HEK293 (cell line): ENCODE results near the gene GPR148.

ENCODE experiments used
- GLI2 ChIP-seq: fragments of 450-650 bp; formaldehyde crosslinking; IDR thresholded peaks from 2 replicates; pipeline ENCODE4; 2017; ENCODE audit warnings: missing biosample characterization, missing genetic modification characterization, low read depth, borderline replicate concordance
- KLF7 ChIP-seq: fragments of 450-650 bp; formaldehyde crosslinking; IDR thresholded peaks from 2 replicates; pipeline ENCODE4 v1.5.1; 2016; ENCODE audit warnings: missing biosample characterization, missing genetic modification characterization, borderline replicate concordance
- ZNF223 ChIP-seq: fragments of 450-650 bp; formaldehyde crosslinking; IDR thresholded peaks from 2 replicates; pipeline ENCODE4 v1.5.1; 2016; ENCODE audit warnings: missing biosample characterization, missing genetic modification characterization
- ZNF23 ChIP-seq: fragments of 450-650 bp; formaldehyde crosslinking; IDR thresholded peaks from 2 replicates; pipeline ENCODE4 v1.5.1; 2016; ENCODE audit warnings: missing biosample characterization, missing genetic modification characterization, borderline replicate concordance
- ZNF24 ChIP-seq: fragments of 450-650 bp; formaldehyde crosslinking; IDR thresholded peaks from 2 replicates; pipeline ENCODE4 v1.5.1; 2016; ENCODE audit warnings: missing biosample characterization, missing genetic modification characterization
- ZNF366 ChIP-seq: fragments of 450-650 bp; formaldehyde crosslinking; conservative IDR thresholded peaks from 2 replicates; pipeline ENCODE4 v1.5.1; 2016; ENCODE audit warnings: missing biosample characterization, missing genetic modification characterization
- ZNF660 ChIP-seq: fragments of 450-650 bp; IDR thresholded peaks from 2 replicates; pipeline ENCODE4 v1.5.1; 2018; ENCODE audit warnings: missing biosample characterization, mild to moderate bottlenecking, missing genetic modification characterization
- TF ChIP-seq, protein P1 (sequence below): fragments of 450-650 bp; formaldehyde crosslinking; IDR thresholded peaks from 2 replicates; pipeline ENCODE4 v1.5.1; 2016; ENCODE audit warnings: missing biosample characterization, missing genetic modification characterization
- TF ChIP-seq, protein P2 (sequence below): fragments of 450-650 bp; formaldehyde crosslinking; IDR thresholded peaks from 2 replicates; pipeline ENCODE4 v1.5.1; 2016; ENCODE audit warnings: missing biosample characterization, missing genetic modification characterization
- TF ChIP-seq, protein P3 (sequence below): fragments of 450-650 bp; formaldehyde crosslinking; IDR thresholded peaks from 2 replicates; pipeline ENCODE4 v1.5.1; 2016; ENCODE audit warnings: missing biosample characterization, missing genetic modification characterization
- TF ChIP-seq, protein P4 (sequence below): fragments of 450-650 bp; IDR thresholded peaks from 2 replicates; pipeline ENCODE4 v1.5.1; 2018; ENCODE audit warnings: missing biosample characterization, mild to moderate bottlenecking, missing genetic modification characterization

DNA sequence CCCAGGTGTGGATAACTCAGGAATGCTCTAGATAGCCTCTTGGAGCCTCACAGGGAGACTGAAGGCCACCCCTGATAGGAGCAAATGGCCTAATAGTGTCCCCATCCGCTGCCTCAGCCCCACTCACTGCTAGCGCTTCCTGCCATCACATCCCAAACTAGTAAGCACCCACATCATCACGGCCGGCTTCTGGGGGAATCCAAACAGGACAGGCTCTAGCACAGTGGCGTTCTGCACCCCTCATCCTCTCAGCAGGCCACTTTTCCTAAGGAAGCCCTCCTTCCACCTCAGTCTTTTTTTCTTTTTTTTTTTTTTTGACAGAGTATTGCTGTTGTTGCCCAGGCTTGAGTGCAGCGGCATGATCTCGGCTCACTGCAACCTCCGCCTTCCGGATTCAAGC lies 20.2 kb downstream of the GPR148 start:
- TF ChIP-seq ZNF223 (tag by site-specific recombination) (no peak), ZNF23 (tag by site-specific recombination) (no peak), KLF7 (no peak), ZNF24 (tag by site-specific recombination) (no peak), ZNF660 (tag by site-specific recombination) (no peak), ZNF366 (tag by site-specific recombination) (no peak), GLI2 (tag by site-specific recombination) (no peak)
- TF ChIP-seq, protein P1, sequence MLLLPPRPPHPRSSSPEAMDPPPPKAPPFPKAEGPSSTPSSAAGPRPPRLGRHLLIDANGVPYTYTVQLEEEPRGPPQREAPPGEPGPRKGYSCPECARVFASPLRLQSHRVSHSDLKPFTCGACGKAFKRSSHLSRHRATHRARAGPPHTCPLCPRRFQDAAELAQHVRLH (tag by site-specific recombination), result no peak
- TF ChIP-seq, protein P2, sequence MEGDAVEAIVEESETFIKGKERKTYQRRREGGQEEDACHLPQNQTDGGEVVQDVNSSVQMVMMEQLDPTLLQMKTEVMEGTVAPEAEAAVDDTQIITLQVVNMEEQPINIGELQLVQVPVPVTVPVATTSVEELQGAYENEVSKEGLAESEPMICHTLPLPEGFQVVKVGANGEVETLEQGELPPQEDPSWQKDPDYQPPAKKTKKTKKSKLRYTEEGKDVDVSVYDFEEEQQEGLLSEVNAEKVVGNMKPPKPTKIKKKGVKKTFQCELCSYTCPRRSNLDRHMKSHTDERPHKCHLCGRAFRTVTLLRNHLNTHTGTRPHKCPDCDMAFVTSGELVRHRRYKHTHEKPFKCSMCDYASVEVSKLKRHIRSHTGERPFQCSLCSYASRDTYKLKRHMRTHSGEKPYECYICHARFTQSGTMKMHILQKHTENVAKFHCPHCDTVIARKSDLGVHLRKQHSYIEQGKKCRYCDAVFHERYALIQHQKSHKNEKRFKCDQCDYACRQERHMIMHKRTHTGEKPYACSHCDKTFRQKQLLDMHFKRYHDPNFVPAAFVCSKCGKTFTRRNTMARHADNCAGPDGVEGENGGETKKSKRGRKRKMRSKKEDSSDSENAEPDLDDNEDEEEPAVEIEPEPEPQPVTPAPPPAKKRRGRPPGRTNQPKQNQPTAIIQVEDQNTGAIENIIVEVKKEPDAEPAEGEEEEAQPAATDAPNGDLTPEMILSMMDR (tag by site-specific recombination), result no peak
- TF ChIP-seq, protein P3, sequence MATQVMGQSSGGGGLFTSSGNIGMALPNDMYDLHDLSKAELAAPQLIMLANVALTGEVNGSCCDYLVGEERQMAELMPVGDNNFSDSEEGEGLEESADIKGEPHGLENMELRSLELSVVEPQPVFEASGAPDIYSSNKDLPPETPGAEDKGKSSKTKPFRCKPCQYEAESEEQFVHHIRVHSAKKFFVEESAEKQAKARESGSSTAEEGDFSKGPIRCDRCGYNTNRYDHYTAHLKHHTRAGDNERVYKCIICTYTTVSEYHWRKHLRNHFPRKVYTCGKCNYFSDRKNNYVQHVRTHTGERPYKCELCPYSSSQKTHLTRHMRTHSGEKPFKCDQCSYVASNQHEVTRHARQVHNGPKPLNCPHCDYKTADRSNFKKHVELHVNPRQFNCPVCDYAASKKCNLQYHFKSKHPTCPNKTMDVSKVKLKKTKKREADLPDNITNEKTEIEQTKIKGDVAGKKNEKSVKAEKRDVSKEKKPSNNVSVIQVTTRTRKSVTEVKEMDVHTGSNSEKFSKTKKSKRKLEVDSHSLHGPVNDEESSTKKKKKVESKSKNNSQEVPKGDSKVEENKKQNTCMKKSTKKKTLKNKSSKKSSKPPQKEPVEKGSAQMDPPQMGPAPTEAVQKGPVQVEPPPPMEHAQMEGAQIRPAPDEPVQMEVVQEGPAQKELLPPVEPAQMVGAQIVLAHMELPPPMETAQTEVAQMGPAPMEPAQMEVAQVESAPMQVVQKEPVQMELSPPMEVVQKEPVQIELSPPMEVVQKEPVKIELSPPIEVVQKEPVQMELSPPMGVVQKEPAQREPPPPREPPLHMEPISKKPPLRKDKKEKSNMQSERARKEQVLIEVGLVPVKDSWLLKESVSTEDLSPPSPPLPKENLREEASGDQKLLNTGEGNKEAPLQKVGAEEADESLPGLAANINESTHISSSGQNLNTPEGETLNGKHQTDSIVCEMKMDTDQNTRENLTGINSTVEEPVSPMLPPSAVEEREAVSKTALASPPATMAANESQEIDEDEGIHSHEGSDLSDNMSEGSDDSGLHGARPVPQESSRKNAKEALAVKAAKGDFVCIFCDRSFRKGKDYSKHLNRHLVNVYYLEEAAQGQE, result no peak
- TF ChIP-seq, protein P4, sequence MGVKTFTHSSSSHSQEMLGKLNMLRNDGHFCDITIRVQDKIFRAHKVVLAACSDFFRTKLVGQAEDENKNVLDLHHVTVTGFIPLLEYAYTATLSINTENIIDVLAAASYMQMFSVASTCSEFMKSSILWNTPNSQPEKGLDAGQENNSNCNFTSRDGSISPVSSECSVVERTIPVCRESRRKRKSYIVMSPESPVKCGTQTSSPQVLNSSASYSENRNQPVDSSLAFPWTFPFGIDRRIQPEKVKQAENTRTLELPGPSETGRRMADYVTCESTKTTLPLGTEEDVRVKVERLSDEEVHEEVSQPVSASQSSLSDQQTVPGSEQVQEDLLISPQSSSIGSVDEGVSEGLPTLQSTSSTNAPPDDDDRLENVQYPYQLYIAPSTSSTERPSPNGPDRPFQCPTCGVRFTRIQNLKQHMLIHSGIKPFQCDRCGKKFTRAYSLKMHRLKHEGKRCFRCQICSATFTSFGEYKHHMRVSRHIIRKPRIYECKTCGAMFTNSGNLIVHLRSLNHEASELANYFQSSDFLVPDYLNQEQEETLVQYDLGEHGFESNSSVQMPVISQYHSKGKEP, result no peak
